Naive B cell (primary cell): ENCODE measurements around the gene PTDSS2. TPM values are rescaled to one million over a fixed set of nuclear protein-coding genes. Genes with fewer than 3 reads are reported as not detected.
A peak's percentile ranks its signal among the peaks of the same experiment; 100 is the strongest.
"Not testable (repeated sequence)": the region's sequence is repeated elsewhere in the genome, so short reads cannot be mapped to it uniquely, and the experiment has no call there.

ENCODE experiments used
- ATAC-seq, 2 donors: fragments of 150-1000 bp; cut with Tn5 transposase; 2 replicates each; pipeline ENCODE4 v1.10.0; 2021; ENCODE audit warnings: low read depth in 2 of 2, mild to moderate bottlenecking in 2 of 2, moderate library complexity in 2 of 2
- DNase-seq: peaks from one replicate; pipeline ENCODE4 v3.0.0; 2022
- H3K27ac Mint-ChIP-seq, 6 donors: one replicate each; pipeline ENCODE4 v1.8.0; 2020 to 2022; ENCODE audit warnings: mild to moderate bottlenecking in 6 of 6, mixed read lengths in 6 of 6, moderate library complexity in 5 of 6, inconsistent platforms in 2 of 6
- H3K27me3 Mint-ChIP-seq, 3 donors: one replicate each; pipeline ENCODE4 v1.8.0; 2021 to 2022; ENCODE audit warnings: mixed read lengths in 3 of 3, mild to moderate bottlenecking in 1 of 3
- H3K36me3 Mint-ChIP-seq, 2 donors: one replicate each; pipeline ENCODE4 v1.8.0; 2020 to 2022; ENCODE audit warnings: mixed read lengths in 2 of 2, inconsistent platforms in 1 of 2, mild to moderate bottlenecking in 1 of 2
- H3K4me1 Mint-ChIP-seq, 3 donors: one replicate each; pipeline ENCODE4 v1.8.0; 2020 to 2022; ENCODE audit warnings: mixed read lengths in 3 of 3, inconsistent platforms in 1 of 3, mild to moderate bottlenecking in 1 of 3, moderate library complexity in 1 of 3
- H3K4me3 Mint-ChIP-seq, 8 donors: one replicate each; pipeline ENCODE4 v1.8.0; 2020 to 2022; ENCODE audit warnings: mild to moderate bottlenecking in 8 of 8, mixed read lengths in 8 of 8, moderate library complexity in 8 of 8, inconsistent platforms in 2 of 8
- H3K9me3 Mint-ChIP-seq, 7 donors: one replicate each; pipeline ENCODE4 v1.8.0; 2020 to 2022; ENCODE audit warnings: mixed read lengths in 7 of 7, mild to moderate bottlenecking in 5 of 7, inconsistent platforms in 2 of 7, moderate library complexity in 1 of 7
- polyA plus RNA-seq, 6 donors: library from polyadenylated mRNA; unstranded; fragments of 300-500 nt; fragmentation: Illumina TruSeq; gene quantifications; one replicate each; pipeline ENCODE4 v1.2.3, GENCODE V29; 2021; ENCODE audit warnings: low read depth in 6 of 6

PTDSS2 gene
- polyA plus RNA-seq, 6 donors from 2014 or later, result 5.5 to 12.3 (median 10.3) TPM

DNA sequence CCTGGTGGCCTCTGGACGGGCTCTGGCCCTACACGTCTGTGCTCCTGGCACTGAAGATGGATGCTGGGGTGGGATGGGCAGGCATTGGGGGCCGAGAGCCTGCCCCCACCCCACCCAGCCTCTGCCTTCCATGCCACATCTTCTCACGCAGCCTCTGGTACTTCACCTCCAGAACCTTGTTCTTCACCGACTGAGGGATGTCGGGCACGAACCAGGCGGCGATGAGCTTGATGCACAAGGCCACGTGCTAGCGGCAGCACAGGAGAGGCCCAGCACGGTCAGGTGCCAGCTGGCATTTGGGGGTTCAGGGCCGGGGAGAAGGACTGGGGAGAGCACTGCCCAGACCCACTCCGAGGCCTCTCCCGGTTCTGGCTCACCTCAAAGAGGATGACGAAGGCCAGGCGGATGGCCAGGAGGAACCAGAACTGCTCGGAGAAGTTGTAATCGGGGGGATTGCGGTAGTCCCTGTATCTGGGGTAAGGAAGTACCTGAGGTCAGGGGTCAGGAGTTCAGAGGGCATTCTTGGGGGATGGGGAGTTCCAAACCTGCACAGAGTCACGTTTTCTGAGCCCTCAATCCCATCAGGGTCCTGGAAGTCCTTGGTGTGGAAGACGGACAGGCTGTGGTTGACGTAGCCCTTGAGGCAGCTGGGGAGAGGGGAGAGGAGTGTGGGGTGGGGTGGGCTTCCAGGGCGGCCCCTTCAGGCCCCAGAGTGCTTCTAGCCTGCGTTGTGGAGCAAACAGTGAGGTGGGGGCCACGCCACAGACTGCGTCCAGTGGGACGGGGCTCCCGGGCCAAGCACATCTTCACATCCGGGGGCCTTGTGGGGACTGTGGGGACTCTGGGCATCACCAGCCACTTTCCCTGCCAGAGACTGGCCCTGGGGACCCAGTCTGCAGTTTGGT, 31.5 kb upstream of the PTDSS2 start:
- H3K4me3 Mint-ChIP-seq, result peak overlapping the region in 6 of 8 donors; percentile 9 to 75 (median 39)
- DNase-seq, result no peak

DNA sequence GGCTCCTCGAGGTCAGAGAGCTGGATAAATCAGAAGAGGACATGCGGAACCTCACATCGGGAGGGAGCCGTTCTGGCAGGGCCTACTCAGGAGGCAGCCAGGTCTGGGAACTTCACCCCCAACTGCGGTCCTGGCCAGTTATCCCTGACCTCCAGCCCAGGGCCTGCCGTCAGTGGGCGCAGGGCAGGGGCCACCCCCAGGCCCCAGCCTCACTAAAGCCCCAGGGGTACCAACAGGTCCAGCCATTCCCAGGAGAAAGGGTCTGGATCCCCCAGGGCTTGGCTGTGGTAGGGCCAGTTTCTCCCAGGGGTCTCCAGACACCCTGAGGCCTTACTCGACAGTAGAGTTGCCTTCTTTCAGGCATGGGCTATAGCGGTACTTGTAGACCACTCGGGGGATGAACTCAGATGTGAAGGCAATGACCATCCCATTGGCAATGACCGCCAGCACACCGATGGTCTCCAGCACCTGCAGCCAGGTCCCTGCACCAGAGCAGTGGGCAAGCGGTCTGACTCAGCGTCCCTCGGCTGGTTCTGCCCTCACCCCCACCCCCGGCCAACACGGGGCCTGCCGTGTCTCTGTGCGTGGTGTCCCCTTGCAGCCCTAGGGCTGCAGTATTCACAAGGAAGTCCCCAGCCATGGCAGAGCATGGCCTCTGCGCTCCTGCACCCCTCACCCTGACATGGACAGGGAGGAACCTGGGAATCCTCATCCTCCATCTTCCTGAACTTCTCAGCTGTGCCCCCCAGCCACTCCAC, 30.7 kb upstream of the PTDSS2 start:
- Mint-ChIP-seq H3K4me1 (peaks cover 18 to 25% (median 25%) of the 10 kb centered on the region in 3 donors), H3K4me3 (peak overlapping the region in 2 of 8 donors; percentile 6 to 33), H3K36me3 (peaks cover 0 to 3% of the 10 kb centered on the region in 2 donors), H3K27me3 (peaks cover 0 to 19% (median 0%) of the 10 kb centered on the region in 3 donors), H3K9me3 (peaks cover 0 to 3% (median 0%) of the 10 kb centered on the region in 7 donors), H3K27ac (no peak overlapping the region)
- DNase-seq (no peak), ATAC-seq (no peak)

More for the DNA sequence above, 31.5 kb upstream of the PTDSS2 start:
- no peaks in the 10 kb centered on the region for H3K36me3 Mint-ChIP-seq
- H3K9me3 Mint-ChIP-seq, result peaks cover 0 to 3% (median 0%) of the 10 kb centered on the region in 7 donors
- H3K4me1 Mint-ChIP-seq, result peaks cover 22 to 29% (median 27%) of the 10 kb centered on the region in 3 donors
- peak overlapping the region in 2 of 6 donors; percentile 24 to 63 for H3K27ac Mint-ChIP-seq
- peaks cover 0 to 16% (median 0%) of the 10 kb centered on the region in 3 donors for H3K27me3 Mint-ChIP-seq
- no peak for ATAC-seq

DNA sequence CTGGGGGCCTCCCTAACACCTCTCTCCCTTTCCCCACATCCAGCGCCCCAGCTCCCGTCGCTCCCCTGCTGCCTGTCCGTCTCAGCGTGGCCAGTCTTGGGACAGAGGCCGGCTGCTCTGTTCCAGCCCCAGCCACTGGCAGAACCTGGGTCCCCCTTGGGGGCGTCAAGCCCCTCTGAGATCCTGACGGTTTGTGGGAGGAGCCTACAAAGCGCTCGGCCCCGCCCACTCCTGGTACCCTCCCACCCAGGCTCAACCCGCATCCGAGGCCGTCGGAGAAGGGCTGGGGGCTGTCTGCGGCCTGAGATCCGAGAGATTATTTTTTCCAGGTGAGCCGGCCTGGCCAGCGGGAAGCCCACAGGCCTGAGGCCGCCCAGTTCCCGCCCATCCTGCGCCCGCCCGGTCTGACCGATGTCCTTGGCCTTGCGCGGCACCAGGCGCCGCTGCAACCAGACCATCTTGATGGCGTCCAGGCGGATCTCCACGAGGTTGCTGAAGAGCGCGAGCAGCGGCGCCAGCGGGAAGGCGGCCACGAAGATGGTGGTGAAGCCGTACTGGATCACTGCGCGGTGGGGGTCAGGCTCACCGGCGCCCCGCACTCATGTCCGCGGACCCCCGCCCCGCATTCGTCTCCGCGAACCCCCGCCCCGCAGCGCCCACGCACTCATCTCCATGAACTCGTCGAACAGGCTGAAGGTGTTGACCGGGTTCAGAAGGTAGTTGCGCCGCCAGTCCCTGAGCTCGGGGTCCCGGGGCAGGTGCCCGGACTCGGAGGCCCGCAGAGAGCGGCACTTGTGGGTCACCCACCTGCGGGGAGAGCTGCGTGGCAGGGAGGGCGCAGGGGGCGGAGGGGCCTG, 29.8 kb upstream of the PTDSS2 start:
- peak overlapping the region in 1 of 8 donors; percentile 33 for H3K4me3 Mint-ChIP-seq
- peaks cover 3 to 12% of the 10 kb centered on the region in 2 donors for H3K36me3 Mint-ChIP-seq
- peaks cover 0 to 27% (median 0%) of the 10 kb centered on the region in 3 donors for H3K27me3 Mint-ChIP-seq
- H3K27ac Mint-ChIP-seq, result peak overlapping the region in 1 of 6 donors; percentile 76
- H3K4me1 Mint-ChIP-seq, result peaks cover 12 to 16% (median 16%) of the 10 kb centered on the region in 3 donors
- ATAC-seq, result no peak
- peaks cover 0 to 10% (median 3%) of the 10 kb centered on the region in 7 donors for H3K9me3 Mint-ChIP-seq
- DNase-seq, result no peak

DNA sequence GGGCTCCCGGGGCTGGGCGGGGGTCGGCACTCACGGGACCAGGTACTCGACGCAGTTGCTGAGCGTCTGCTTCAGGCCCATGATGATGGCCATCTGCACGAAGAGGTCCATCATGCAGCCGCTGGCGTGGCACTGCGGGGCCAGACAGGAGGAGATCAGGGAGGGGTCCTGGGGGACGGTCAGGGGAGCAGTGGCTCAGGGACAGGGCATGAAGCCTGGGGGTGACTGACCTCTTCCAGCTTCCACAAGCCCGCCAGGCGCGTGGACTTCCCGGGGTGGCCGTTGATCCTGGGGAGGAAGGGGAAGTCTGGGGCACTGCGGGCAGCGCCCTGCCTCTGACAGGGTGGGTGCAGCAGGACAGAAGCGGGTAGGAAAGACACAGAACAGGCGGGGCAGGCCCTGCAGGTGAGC, 29.2 kb upstream of the PTDSS2 start:
- Mint-ChIP-seq H3K9me3 (peaks cover 0 to 11% (median 4%) of the 10 kb centered on the region in 7 donors), H3K4me3 (no peak overlapping the region), H3K27me3 (peaks cover 0 to 29% (median 0%) of the 10 kb centered on the region in 3 donors), H3K27ac (no peak overlapping the region), H3K36me3 (peaks cover 5 to 14% of the 10 kb centered on the region in 2 donors), H3K4me1 (peaks cover 10 to 11% (median 10%) of the 10 kb centered on the region in 3 donors)
- ATAC-seq, result no peak
- DNase-seq, result no peak

DNA sequence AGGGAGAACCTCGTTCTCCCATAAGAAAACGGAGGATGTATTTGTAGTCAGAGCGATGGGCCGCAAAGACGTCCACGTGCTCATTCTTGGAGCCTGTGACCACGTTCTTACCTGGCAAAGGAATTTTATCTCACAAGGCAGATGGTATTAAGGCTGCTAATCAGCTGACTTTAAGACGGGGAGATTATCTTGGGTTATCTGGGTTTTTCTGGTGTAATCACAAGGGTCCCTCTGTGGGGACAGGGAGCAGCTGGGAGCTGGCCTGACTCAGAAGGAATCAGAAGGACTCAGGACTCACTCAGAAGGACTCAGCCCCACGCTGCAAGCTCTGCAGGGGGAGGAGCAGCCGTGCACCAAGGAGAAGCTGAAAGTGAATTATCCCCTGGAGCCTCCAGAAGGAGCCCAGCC, 27.8 kb upstream of the PTDSS2 start:
- Mint-ChIP-seq H3K4me3 (no peak overlapping the region), H3K9me3 (peaks cover 0 to 11% (median 4%) of the 10 kb centered on the region in 7 donors), H3K27me3 (peaks cover 0 to 26% (median 0%) of the 10 kb centered on the region in 3 donors), H3K27ac (peak overlapping the region in 1 of 6 donors; percentile 52), H3K36me3 (peaks cover 5 to 14% of the 10 kb centered on the region in 2 donors), H3K4me1 (peaks cover 4 to 6% (median 5%) of the 10 kb centered on the region in 3 donors)
- DNase-seq (no peak), ATAC-seq (no peak)

DNA sequence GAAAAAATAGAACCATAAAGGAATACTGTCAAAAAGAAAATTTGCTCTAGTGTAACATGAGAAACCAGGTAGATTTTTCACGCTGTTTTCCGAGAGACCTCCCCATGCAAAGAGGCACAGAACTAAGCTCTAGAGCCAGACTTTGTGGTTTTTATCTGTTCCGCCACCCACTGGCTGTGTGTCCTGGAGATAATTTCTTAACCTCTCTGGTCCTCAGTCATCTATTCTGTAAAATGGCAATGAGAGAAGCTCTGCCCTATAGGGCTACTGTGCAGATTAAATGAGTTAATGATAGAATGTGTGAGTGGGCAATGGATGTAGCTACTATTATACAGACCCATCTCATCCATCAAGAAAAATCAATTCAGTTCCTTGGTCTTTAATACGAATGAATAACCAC, 25.8 kb upstream of the PTDSS2 start:
- H3K4me1 Mint-ChIP-seq, result peaks cover 0 to 2% (median 0%) of the 10 kb centered on the region in 3 donors
- peaks cover 0 to 13% (median 0%) of the 10 kb centered on the region in 3 donors for H3K27me3 Mint-ChIP-seq
- no peak for ATAC-seq
- H3K4me3 Mint-ChIP-seq, result no peak overlapping the region
- H3K9me3 Mint-ChIP-seq, result peaks cover 0 to 11% (median 4%) of the 10 kb centered on the region in 7 donors
- peaks cover 5 to 14% of the 10 kb centered on the region in 2 donors for H3K36me3 Mint-ChIP-seq
- no peak overlapping the region for H3K27ac Mint-ChIP-seq
- no peak for DNase-seq

GRCh38 chr11:424766-425165, 25.3 kb upstream of the PTDSS2 start:
- not testable (repeated sequence) for H3K27ac Mint-ChIP-seq, H3K4me3 Mint-ChIP-seq
- H3K36me3 Mint-ChIP-seq, result peaks cover 5 to 14% of the 10 kb centered on the region in 2 donors

DNA sequence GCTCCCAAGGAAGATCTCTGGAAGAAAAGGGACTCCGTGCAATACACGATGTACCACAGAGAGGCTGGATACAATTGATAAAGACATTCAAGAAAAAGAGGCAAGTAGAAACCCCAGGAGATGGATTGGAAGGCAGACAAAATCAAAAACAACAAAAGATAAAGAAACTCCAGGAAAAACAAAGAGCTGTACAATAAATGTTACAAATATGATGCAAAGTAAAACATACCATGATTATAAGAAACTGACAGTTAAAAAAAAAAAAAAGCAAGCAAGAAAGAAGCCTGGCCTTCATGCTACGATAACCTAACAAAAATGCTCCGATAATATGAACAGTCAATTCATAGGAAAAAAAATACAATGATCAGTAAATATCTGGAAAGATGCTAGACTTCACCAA, 24.8 kb upstream of the PTDSS2 start:
- Mint-ChIP-seq H3K27ac (no peak overlapping the region), H3K9me3 (peaks cover 0 to 11% (median 4%) of the 10 kb centered on the region in 7 donors), H3K36me3 (peaks cover 5 to 14% of the 10 kb centered on the region in 2 donors), H3K27me3 (peaks cover 0 to 13% (median 0%) of the 10 kb centered on the region in 3 donors), H3K4me1 (peaks cover 0 to 2% (median 0%) of the 10 kb centered on the region in 3 donors), H3K4me3 (no peak overlapping the region)
- DNase-seq (no peak), ATAC-seq (no peak)

More at GRCh38 chr11:424766-425165, 25.3 kb upstream of the PTDSS2 start:
- H3K4me1 Mint-ChIP-seq, ATAC-seq, DNase-seq: not testable (repeated sequence)
- peaks cover 0 to 11% (median 4%) of the 10 kb centered on the region in 7 donors for H3K9me3 Mint-ChIP-seq
- peaks cover 0 to 13% (median 0%) of the 10 kb centered on the region in 3 donors for H3K27me3 Mint-ChIP-seq

DNA sequence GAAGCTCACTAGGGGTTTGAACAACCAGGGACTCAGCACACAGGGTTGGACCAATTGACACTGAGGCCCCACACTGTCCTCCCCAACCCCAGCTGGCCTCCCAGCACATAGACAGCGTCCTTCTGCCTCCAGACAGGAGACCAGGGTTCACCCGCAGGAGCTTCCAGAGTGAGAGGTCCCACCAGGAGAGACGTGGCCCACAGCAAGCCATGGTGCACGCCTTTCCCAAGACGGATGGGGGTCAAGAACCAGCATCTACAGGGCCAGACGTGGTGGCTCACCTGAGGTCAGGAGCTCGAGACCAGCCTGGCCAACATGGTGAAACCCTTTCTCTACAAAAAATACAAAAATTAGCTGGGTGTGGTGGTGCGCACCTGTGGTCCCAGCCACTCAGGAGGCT, 23.2 kb upstream of the PTDSS2 start:
- H3K27me3 Mint-ChIP-seq, result peaks cover 0 to 13% (median 0%) of the 10 kb centered on the region in 3 donors
- H3K27ac Mint-ChIP-seq, result peak overlapping the region in 1 of 6 donors; percentile 21
- H3K36me3 Mint-ChIP-seq, result peaks cover 5 to 14% of the 10 kb centered on the region in 2 donors
- H3K4me1 Mint-ChIP-seq, result peaks cover 0 to 2% (median 0%) of the 10 kb centered on the region in 3 donors
- DNase-seq (no peak), ATAC-seq (no peak)
- H3K9me3 Mint-ChIP-seq, result peaks cover 0 to 11% (median 4%) of the 10 kb centered on the region in 7 donors
- H3K4me3 Mint-ChIP-seq, result no peak overlapping the region

GRCh38 chr11:428295-428694, 21.8 kb upstream of the PTDSS2 start:
- ATAC-seq, result no peak
- Mint-ChIP-seq H3K4me3 (no peak overlapping the region), H3K36me3 (peaks cover 5 to 14% of the 10 kb centered on the region in 2 donors), H3K4me1 (no peaks in the 10 kb centered on the region), H3K27me3 (peaks cover 0 to 13% (median 0%) of the 10 kb centered on the region in 3 donors), H3K9me3 (peaks cover 0 to 11% (median 4%) of the 10 kb centered on the region in 7 donors), H3K27ac (no peak overlapping the region)
- no peak for DNase-seq

GRCh38 chr11:429391-429790, 20.7 kb upstream of the PTDSS2 start:
- Mint-ChIP-seq H3K36me3 (peaks cover 5 to 12% of the 10 kb centered on the region in 2 donors), H3K4me3 (no peak overlapping the region), H3K27me3 (peaks cover 0 to 11% (median 0%) of the 10 kb centered on the region in 3 donors), H3K9me3 (peaks cover 0 to 10% (median 3%) of the 10 kb centered on the region in 7 donors), H3K4me1 (no peaks in the 10 kb centered on the region), H3K27ac (no peak overlapping the region)
- no peak for ATAC-seq
- DNase-seq, result no peak

GRCh38 chr11:429931-430456, 20.1 kb upstream of the PTDSS2 start:
- no peaks in the 10 kb centered on the region for H3K4me1 Mint-ChIP-seq
- no peak for ATAC-seq
- peaks cover 0 to 5% (median 1%) of the 10 kb centered on the region in 7 donors for H3K9me3 Mint-ChIP-seq
- no peak overlapping the region for H3K4me3 Mint-ChIP-seq
- H3K36me3 Mint-ChIP-seq, result peaks cover 5% of the 10 kb centered on the region in 2 donors
- H3K27me3 Mint-ChIP-seq, result peaks cover 0 to 5% (median 0%) of the 10 kb centered on the region in 3 donors
- DNase-seq, result no peak
- H3K27ac Mint-ChIP-seq, result no peak overlapping the region
